Keratinocyte (primary cell): ENCODE results near the gene TRDN. TPM values are rescaled to one million over a fixed set of nuclear protein-coding genes. Genes with fewer than 3 reads are reported as not detected.

Source experiments
- DNase-seq: peaks from one replicate; pipeline ENCODE4 v3.0.0-alpha.2; 2011; ENCODE audit warnings: low read depth, missing footprints, low spot score
- FAIRE-seq: peaks from 2 replicates; lab custom pipeline; 2011; peaks lifted over from hg19 to GRCh38; lab: Jason Lieb, UNC
- H2AFZ ChIP-seq: 2 replicates; pipeline ENCODE4 v1.6.0; 2012; ENCODE audit warnings: low read length, control low read depth, inconsistent platforms; ENCODE audit not compliant: control insufficient read depth
- H3K27ac ChIP-seq: 2 replicates; pipeline ENCODE4 v1.5.1; 2011; ENCODE audit warnings: low read length; ENCODE audit not compliant: control insufficient read depth, insufficient read depth
- H3K27me3 ChIP-seq: 3 replicates; pipeline ENCODE4 v1.6.0; 2011; ENCODE audit warnings: low read length; ENCODE audit not compliant: control insufficient read depth, insufficient read depth; ENCODE audit errors: extremely low read depth
- H3K36me3 ChIP-seq, 2 experiments: 2 replicates in 1 of 2; 3 replicates in 1 of 2; pipeline ENCODE4 v1.5.1; 2011; ENCODE audit warnings: low read length in 2 of 2, mild to moderate bottlenecking in 1 of 2; ENCODE audit not compliant: control insufficient read depth in 2 of 2, insufficient read depth in 2 of 2; ENCODE audit errors: extremely low read depth in 1 of 2
- H3K4me1 ChIP-seq: 3 replicates; pipeline ENCODE4 v1.5.1; 2011; ENCODE audit warnings: low read length; ENCODE audit not compliant: control insufficient read depth, insufficient read depth; ENCODE audit errors: extremely low read depth
- H3K4me2 ChIP-seq: 3 replicates; pipeline ENCODE4 v1.6.0; 2011; ENCODE audit warnings: low read depth, low read length; ENCODE audit not compliant: control insufficient read depth, insufficient read depth; ENCODE audit errors: extremely low read depth
- H3K4me3 ChIP-seq, 3 experiments: fragments of 200-600 bp in 1 of 3; sonication (generic) in 1 of 3; 2 replicates in 2 of 3; 3 replicates in 1 of 3; pipeline ENCODE4 v1.5.1; 2011 to 2016; ENCODE audit warnings: low read length in 3 of 3, mild to moderate bottlenecking in 3 of 3, control low read depth in 2 of 3, inconsistent platforms in 1 of 3, low read depth in 1 of 3, mixed read lengths in 1 of 3, mixed run types in 1 of 3, moderate library complexity in 1 of 3; ENCODE audit not compliant: control insufficient read depth in 2 of 3, insufficient read depth in 2 of 3; ENCODE audit errors: extremely low read depth in 1 of 3
- H3K79me2 ChIP-seq: 2 replicates; pipeline ENCODE4 v1.6.0; 2012; ENCODE audit warnings: low read length; ENCODE audit not compliant: control insufficient read depth, insufficient read depth
- H3K9ac ChIP-seq: 3 replicates; pipeline ENCODE4 v1.6.0; 2011; ENCODE audit warnings: low read length; ENCODE audit not compliant: control insufficient read depth, insufficient read depth; ENCODE audit errors: extremely low read depth
- H3K9me1 ChIP-seq: 3 replicates; pipeline ENCODE4 v1.6.0; 2011; ENCODE audit warnings: low read length; ENCODE audit not compliant: control insufficient read depth, insufficient read depth; ENCODE audit errors: extremely low read depth
- H3K9me3 ChIP-seq: 2 replicates; pipeline ENCODE4 v1.5.1; 2012; ENCODE audit warnings: low read depth, low read length; ENCODE audit not compliant: control insufficient read depth
- H4K20me1 ChIP-seq: 3 replicates; pipeline ENCODE4 v1.6.0; 2011; ENCODE audit warnings: low read length; ENCODE audit not compliant: control insufficient read depth, insufficient read depth; ENCODE audit errors: extremely low read depth
- EZH2 ChIP-seq: IDR thresholded peaks from one replicate; pipeline ENCODE4 v1.6.1; 2012; ENCODE audit warnings: inconsistent platforms, mild to moderate bottlenecking, low read length, moderate library complexity
- dilution Hi-C: fragments of 300-500 bp; cut with MboI; formaldehyde crosslinking; loops from one replicate; pipeline ENCODE4 v1.7.0; 2020; ENCODE audit warnings: low sequenced_read_pairs; ENCODE audit not compliant: extremely low pct_ligation_motif_present
- polyA plus RNA-seq, 5 experiments: library from polyadenylated mRNA; depleted of rRNA in 3 of 5; stranded (reverse) in 3 of 5; stranded (forward) in 1 of 5; unstranded in 1 of 5; fragments of >200 nt; gene quantifications; 1 replicate in 1 of 5; 2 replicates in 3 of 5; 3 replicates in 1 of 5; pipeline versions ENCODE4 v1.2.1 to v1.2.3, GENCODE V29; 2011 to 2012; ENCODE audit warnings: missing spikeins in 2 of 5, low read depth in 1 of 5, low replicate concordance in 1 of 5
- TF ChIP-seq, protein P1 (sequence below), 3 experiments: IDR thresholded peaks in 1 of 3; conservative IDR thresholded peaks in 1 of 3; optimal IDR thresholded peaks in 1 of 3; 2 replicates in 2 of 3; 3 replicates in 1 of 3; pipeline versions ENCODE3 to v1.5.1; 2011; ENCODE audit warnings: low read length in 3 of 3, mild to moderate bottlenecking in 3 of 3, moderate library complexity in 2 of 3, control low read depth in 1 of 3, inconsistent platforms in 1 of 3; ENCODE audit not compliant: insufficient read depth in 2 of 3; ENCODE audit errors: extremely low read depth in 1 of 3

Gene TRDN
- polyA plus RNA-seq, 1 donor (not counting 4 experiments of a cell fraction or from before 2014, with no cell fraction given), result not detected

GRCh38 chr6:123677897-123678296 is 41.1 kb upstream of the TRDN start:
- Histone ChIP-seq H3K4me3 (no peak overlapping the region), H3K4me2 (no peak overlapping the region), H3K4me1 (no peaks in the 10 kb centered on the region), H3K27ac (no peak overlapping the region), H3K9me1 (no peaks in the 10 kb centered on the region), H3K9ac (no peak overlapping the region), H4K20me1 (no peaks in the 10 kb centered on the region), H3K79me2 (no peaks in the 10 kb centered on the region), H2AFZ (no peak overlapping the region), H3K36me3 (no peaks in the 10 kb centered on the region), H3K27me3 (no peaks in the 10 kb centered on the region), H3K9me3 (no peaks in the 10 kb centered on the region)
- FAIRE-seq, result no peak
- DNase-seq, result no peak
- dilution Hi-C loops, result no loop called here
- no peak for TF ChIP-seq EZH2
- TF ChIP-seq, protein P1, sequence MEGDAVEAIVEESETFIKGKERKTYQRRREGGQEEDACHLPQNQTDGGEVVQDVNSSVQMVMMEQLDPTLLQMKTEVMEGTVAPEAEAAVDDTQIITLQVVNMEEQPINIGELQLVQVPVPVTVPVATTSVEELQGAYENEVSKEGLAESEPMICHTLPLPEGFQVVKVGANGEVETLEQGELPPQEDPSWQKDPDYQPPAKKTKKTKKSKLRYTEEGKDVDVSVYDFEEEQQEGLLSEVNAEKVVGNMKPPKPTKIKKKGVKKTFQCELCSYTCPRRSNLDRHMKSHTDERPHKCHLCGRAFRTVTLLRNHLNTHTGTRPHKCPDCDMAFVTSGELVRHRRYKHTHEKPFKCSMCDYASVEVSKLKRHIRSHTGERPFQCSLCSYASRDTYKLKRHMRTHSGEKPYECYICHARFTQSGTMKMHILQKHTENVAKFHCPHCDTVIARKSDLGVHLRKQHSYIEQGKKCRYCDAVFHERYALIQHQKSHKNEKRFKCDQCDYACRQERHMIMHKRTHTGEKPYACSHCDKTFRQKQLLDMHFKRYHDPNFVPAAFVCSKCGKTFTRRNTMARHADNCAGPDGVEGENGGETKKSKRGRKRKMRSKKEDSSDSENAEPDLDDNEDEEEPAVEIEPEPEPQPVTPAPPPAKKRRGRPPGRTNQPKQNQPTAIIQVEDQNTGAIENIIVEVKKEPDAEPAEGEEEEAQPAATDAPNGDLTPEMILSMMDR (optimal IDR thresholded peaks at IDR 0.05 in 1 of 3, IDR thresholded peaks at IDR 0.05 in 1 of 3, conservative IDR thresholded peaks at IDR 0.05 in 1 of 3; ENCODE audit: extremely low read depth in 1 of 3, insufficient read depth in 2 of 3, low read length in 3 of 3), result no peak

DNA sequence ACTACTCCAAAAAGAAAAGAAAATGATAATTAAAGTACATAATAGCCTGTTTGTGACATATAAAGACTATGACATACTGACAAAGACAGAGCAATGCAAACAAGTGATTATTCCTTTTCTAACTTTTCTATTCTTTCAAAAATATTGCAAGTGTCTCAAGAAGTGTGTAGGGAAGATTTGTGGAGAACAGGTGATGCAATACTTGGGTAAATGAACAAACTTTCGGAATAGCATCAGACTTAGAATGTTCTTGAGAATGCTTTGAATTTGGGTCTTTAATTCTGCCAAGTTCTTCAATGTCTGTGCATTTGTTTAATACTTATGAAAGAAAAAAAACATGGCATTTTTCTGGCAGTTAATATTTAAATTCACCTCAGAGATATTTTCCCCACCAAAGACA is 40.0 kb upstream of the TRDN start:
- no peak overlapping the region for H2AFZ ChIP-seq
- TF ChIP-seq, protein P1 (optimal IDR thresholded peaks at IDR 0.05 in 1 of 3, IDR thresholded peaks at IDR 0.05 in 1 of 3, conservative IDR thresholded peaks at IDR 0.05 in 1 of 3; ENCODE audit: extremely low read depth in 1 of 3, insufficient read depth in 2 of 3, low read length in 3 of 3), result no peak
- no peak for TF ChIP-seq EZH2
- DNase-seq, result no peak
- no peaks in the 10 kb centered on the region for H3K27me3 ChIP-seq
- no peak overlapping the region for H3K4me3 ChIP-seq
- no peaks in the 10 kb centered on the region for H3K4me1 ChIP-seq
- H3K9ac ChIP-seq, result no peak overlapping the region
- dilution Hi-C loops, result no loop called here
- no peaks in the 10 kb centered on the region for H3K79me2 ChIP-seq
- H3K4me2 ChIP-seq, result no peak overlapping the region
- H3K27ac ChIP-seq, result no peak overlapping the region
- FAIRE-seq, result no peak
- no peaks in the 10 kb centered on the region for H3K9me3 ChIP-seq
- H3K9me1 ChIP-seq, result no peaks in the 10 kb centered on the region
- H4K20me1 ChIP-seq, result no peaks in the 10 kb centered on the region
- H3K36me3 ChIP-seq, result no peaks in the 10 kb centered on the region
